GM19238 (cell line): ENCODE data around the gene TTBK1.

Source experiments
- DNase-seq: peaks from one replicate; pipeline ENCODE4 v3.0.0; 2011; ENCODE audit warnings: low spot score; ENCODE audit not compliant: insufficient read length

TTBK1 gene

GRCh38 chr6:43223175-43223574, 20.1 kb upstream of the TTBK1 start:
- no peak for DNase-seq

GRCh38 chr6:43226192-43226851, 17.0 kb upstream of the TTBK1 start:
- no peak for DNase-seq

- DNase-seq, result peak; percentile 79
Measured at GRCh38 chr6:43228951-43229802, 14.1 kb upstream of the TTBK1 start, which contains the start of gene DNPH1. Gene DNPH1 (minus strand): TSS chr6:43229481. CDS start chr6:43229456, 25 bp downstream.

GRCh38 chr6:43229803-43230620, 13.3 kb upstream of the TTBK1 start:
- DNase-seq, result no peak

GRCh38 chr6:43231053-43231452, 12.2 kb upstream of the TTBK1 start:
- no peak for DNase-seq

GRCh38 chr6:43231735-43232450, 11.4 kb upstream of the TTBK1 start:
- no peak for DNase-seq

- DNase-seq, result no peak
Measured at GRCh38 chr6:43235841-43236240, 7.4 kb upstream of the TTBK1 start.

- no peak for DNase-seq
Measured at GRCh38 chr6:43239054-43239453, 4.2 kb upstream of the TTBK1 start.

GRCh38 chr6:43240950-43241349, 2.3 kb upstream of the TTBK1 start:
- DNase-seq, result no peak

- no peak for DNase-seq
Measured at GRCh38 chr6:43241446-43241845, 1.8 kb upstream of the TTBK1 start.

- DNase-seq, result no peak
Measured at GRCh38 chr6:43243664-43244321, 512 bp downstream of the TTBK1 start.

GRCh38 chr6:43246301-43247113, 3.2 kb downstream of the TTBK1 start:
- no peak for DNase-seq

- DNase-seq, result peak; percentile 100
Measured at GRCh38 chr6:43247114-43247999, 4.1 kb downstream of the TTBK1 start.

GRCh38 chr6:43248101-43248500, 4.8 kb downstream of the TTBK1 start:
- DNase-seq, result no peak

GRCh38 chr6:43248791-43249190, 5.5 kb downstream of the TTBK1 start:
- no peak for DNase-seq

GRCh38 chr6:43250992-43251373, 7.7 kb downstream of the TTBK1 start:
- DNase-seq, result no peak

GRCh38 chr6:43253401-43253800, 10.1 kb downstream of the TTBK1 start:
- no peak for DNase-seq

- DNase-seq, result no peak
Measured at GRCh38 chr6:43254138-43254817, 11.0 kb downstream of the TTBK1 start.
